NCI-H82 treated with DMSO at 0.1 percent for 48 hours (cell line): ENCODE results near the gene DGKG.

Experiments used
- DNase-seq: peaks from one replicate; lab custom pipeline; 2025; ENCODE audit not compliant: unreplicated experiment; lab: John Stamatoyannopoulos, UW

Gene DGKG

GRCh38 chr3:186281176-186281575, 80.9 kb downstream of the DGKG start:
- DNase-seq = no peak

GRCh38 chr3:186280737-186281136, 81.3 kb downstream of the DGKG start:
- DNase-seq = no peak

GRCh38 chr3:186277268-186277909, 84.6 kb downstream of the DGKG start:
- DNase-seq = no peak

- DNase-seq = no peak
Measured at GRCh38 chr3:186275436-186275835, 86.6 kb downstream of the DGKG start.

- no peak for DNase-seq
Measured at GRCh38 chr3:186273586-186273985, 88.4 kb downstream of the DGKG start.

GRCh38 chr3:186270701-186271100, 91.3 kb downstream of the DGKG start:
- no peak for DNase-seq

- no peak for DNase-seq
Measured at GRCh38 chr3:186268616-186269448, 93.2 kb downstream of the DGKG start.

- no peak for DNase-seq
Measured at GRCh38 chr3:186267758-186268157, 94.3 kb downstream of the DGKG start.

GRCh38 chr3:186264608-186265400, 97.2 kb downstream of the DGKG start:
- DNase-seq = no peak

GRCh38 chr3:186261638-186262037, 100.4 kb downstream of the DGKG start:
- DNase-seq = no peak

GRCh38 chr3:186260726-186261125, 101.3 kb downstream of the DGKG start:
- no peak for DNase-seq

GRCh38 chr3:186259612-186260383, 102.2 kb downstream of the DGKG start:
- DNase-seq = peak; percentile 29

- DNase-seq = no peak
Measured at GRCh38 chr3:186258968-186259367, 103.1 kb downstream of the DGKG start.

GRCh38 chr3:186257866-186258265, 104.2 kb downstream of the DGKG start:
- no peak for DNase-seq

GRCh38 chr3:186255703-186256331, 106.2 kb downstream of the DGKG start:
- no peak for DNase-seq

GRCh38 chr3:186254676-186255650, 107.1 kb downstream of the DGKG start:
- DNase-seq = no peak

- no peak for DNase-seq
Measured at GRCh38 chr3:186251948-186252619, 110.0 kb downstream of the DGKG start.

GRCh38 chr3:186248850-186249249, 113.2 kb downstream of the DGKG start:
- no peak for DNase-seq
